HEK293 (cell line): ENCODE measurements around the gene PLEKHG5.

ENCODE experiments used
- HOXA7 ChIP-seq: sonication (generic); formaldehyde crosslinking; IDR thresholded peaks from 2 replicates; pipeline ENCODE4 v1.8.1; 2022; ENCODE audit warnings: missing genetic modification reagents, borderline replicate concordance
- KLF9 ChIP-seq: fragments of 450-650 bp; formaldehyde crosslinking; IDR thresholded peaks from 2 replicates; pipeline ENCODE4 v1.5.1; 2016; ENCODE audit warnings: missing biosample characterization, missing genetic modification characterization, low read depth
- SALL2 ChIP-seq: fragments of 450-650 bp; formaldehyde crosslinking; IDR thresholded peaks from 2 replicates; pipeline ENCODE4 v1.5.0; 2017; ENCODE audit warnings: missing biosample characterization, mild to moderate bottlenecking, missing genetic modification characterization, borderline replicate concordance
- SCRT1 ChIP-seq: fragments of 450-650 bp; formaldehyde crosslinking; IDR thresholded peaks from 2 replicates; pipeline ENCODE4 v1.5.1; 2016; ENCODE audit warnings: missing biosample characterization, missing genetic modification characterization, borderline replicate concordance
- ZBTB11 ChIP-seq: fragments of 450-650 bp; formaldehyde crosslinking; conservative IDR thresholded peaks from 2 replicates; pipeline ENCODE4 v1.5.1; 2016; ENCODE audit warnings: low read depth, missing biosample characterization, missing genetic modification characterization
- ZEB2 ChIP-seq: fragments of 450-650 bp; formaldehyde crosslinking; IDR thresholded peaks from 2 replicates; pipeline ENCODE4 v1.5.1; 2016; ENCODE audit warnings: missing biosample characterization, missing genetic modification characterization
- ZNF114 ChIP-seq: fragments of 450-650 bp; formaldehyde crosslinking; IDR thresholded peaks from 2 replicates; pipeline ENCODE4 v1.5.0; 2017; ENCODE audit warnings: missing biosample characterization, missing genetic modification characterization
- ZNF2 ChIP-seq: fragments of 450-650 bp; formaldehyde crosslinking; IDR thresholded peaks from 2 replicates; pipeline ENCODE4 v1.5.1; 2016; ENCODE audit warnings: missing biosample characterization, missing genetic modification characterization
- ZNF274 ChIP-seq, 2 experiments: fragments of 200-500 bp in 1 of 2; fragments of 450-650 bp in 1 of 2; sonication (Bioruptor generic) in 1 of 2; formaldehyde crosslinking in 1 of 2; IDR thresholded peaks; 2 replicates each; pipeline versions ENCODE4 v1.5.1 to v1.6.1; 2014 to 2016; ENCODE audit warnings: borderline replicate concordance in 1 of 2, inconsistent platforms in 1 of 2, low read length in 1 of 2, missing biosample characterization in 1 of 2, missing genetic modification characterization in 1 of 2
- ZNF473 ChIP-seq: fragments of 450-650 bp; formaldehyde crosslinking; IDR thresholded peaks from 2 replicates; pipeline ENCODE4 v1.5.1; 2017; ENCODE audit warnings: missing biosample characterization, missing genetic modification characterization
- ZNF510 ChIP-seq: fragments of 450-650 bp; formaldehyde crosslinking; IDR thresholded peaks from 2 replicates; pipeline ENCODE4 v1.5.1; 2018; ENCODE audit warnings: mild to moderate bottlenecking, missing genetic modification characterization, missing biosample characterization; ENCODE audit not compliant: insufficient replicate concordance
- ZSCAN18 ChIP-seq: fragments of 450-650 bp; formaldehyde crosslinking; IDR thresholded peaks from 2 replicates; pipeline ENCODE4 v1.5.1; 2016; ENCODE audit warnings: missing biosample characterization, missing genetic modification characterization
- TF ChIP-seq, protein P1 (sequence below): fragments of 450-650 bp; formaldehyde crosslinking; IDR thresholded peaks from 2 replicates; pipeline ENCODE4 v1.5.1; 2016; ENCODE audit warnings: missing biosample characterization, missing genetic modification characterization

- TF ChIP-seq ZNF510 (tag by site-specific recombination), result no peak
- TF ChIP-seq ZSCAN18 (tag by site-specific recombination), result no peak
- TF ChIP-seq SALL2 (tag by site-specific recombination), result no peak
- no peak for TF ChIP-seq KLF9 (tag by site-specific recombination)
- TF ChIP-seq ZNF2 (tag by site-specific recombination), result no peak
- TF ChIP-seq, protein P1, sequence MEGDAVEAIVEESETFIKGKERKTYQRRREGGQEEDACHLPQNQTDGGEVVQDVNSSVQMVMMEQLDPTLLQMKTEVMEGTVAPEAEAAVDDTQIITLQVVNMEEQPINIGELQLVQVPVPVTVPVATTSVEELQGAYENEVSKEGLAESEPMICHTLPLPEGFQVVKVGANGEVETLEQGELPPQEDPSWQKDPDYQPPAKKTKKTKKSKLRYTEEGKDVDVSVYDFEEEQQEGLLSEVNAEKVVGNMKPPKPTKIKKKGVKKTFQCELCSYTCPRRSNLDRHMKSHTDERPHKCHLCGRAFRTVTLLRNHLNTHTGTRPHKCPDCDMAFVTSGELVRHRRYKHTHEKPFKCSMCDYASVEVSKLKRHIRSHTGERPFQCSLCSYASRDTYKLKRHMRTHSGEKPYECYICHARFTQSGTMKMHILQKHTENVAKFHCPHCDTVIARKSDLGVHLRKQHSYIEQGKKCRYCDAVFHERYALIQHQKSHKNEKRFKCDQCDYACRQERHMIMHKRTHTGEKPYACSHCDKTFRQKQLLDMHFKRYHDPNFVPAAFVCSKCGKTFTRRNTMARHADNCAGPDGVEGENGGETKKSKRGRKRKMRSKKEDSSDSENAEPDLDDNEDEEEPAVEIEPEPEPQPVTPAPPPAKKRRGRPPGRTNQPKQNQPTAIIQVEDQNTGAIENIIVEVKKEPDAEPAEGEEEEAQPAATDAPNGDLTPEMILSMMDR, result no peak
- TF ChIP-seq HOXA7 (CRISPR knock-in tag), result no peak
- no peak for TF ChIP-seq ZBTB11
- TF ChIP-seq ZNF274 (IDR thresholded peaks at IDR 0.05; ENCODE audit: low read length), result no peak
- no peak for TF ChIP-seq ZNF274 (tag by site-specific recombination; IDR thresholded peaks at IDR 0.05; ENCODE audit: borderline replicate concordance)
- TF ChIP-seq ZEB2 (tag by site-specific recombination), result no peak
- no peak for TF ChIP-seq ZNF114 (tag by site-specific recombination)
- no peak for TF ChIP-seq ZNF473 (tag by site-specific recombination)
- TF ChIP-seq SCRT1 (tag by site-specific recombination), result no peak
These were observed 47.5 kb upstream of the PLEKHG5 start for GRCh38 chr1:6538956-6539355.
